HepG2 (cell line): ENCODE measurements around the gene DNAJC5. TPM values are rescaled to one million over a fixed set of nuclear protein-coding genes. Genes with fewer than 3 reads are reported as not detected.
A peak's percentile ranks its signal among the peaks of the same experiment; 100 is the strongest.

Experiments used
- BRCA1 ChIP-seq: sonication (generic); formaldehyde crosslinking; IDR thresholded peaks from 2 replicates; pipeline ENCODE4 v1.4.0; 2020; ENCODE audit warnings: missing genetic modification reagents
- ESRRA ChIP-seq: sonication (generic); formaldehyde crosslinking; IDR thresholded peaks from 2 replicates; pipeline ENCODE4 v1.5.1; 2020; ENCODE audit warnings: mild to moderate bottlenecking, low read depth, missing genetic modification reagents
- GFI1 ChIP-seq: sonication (generic); formaldehyde crosslinking; IDR thresholded peaks from 2 replicates; pipeline ENCODE4 v1.5.0; 2020; ENCODE audit warnings: missing genetic modification reagents, mild to moderate bottlenecking, borderline replicate concordance
- HDAC2 ChIP-seq: sonication (generic); formaldehyde crosslinking; IDR thresholded peaks from 2 replicates; pipeline ENCODE4 v1.4.0; 2020; ENCODE audit warnings: missing genetic modification reagents
- JUN ChIP-seq: sonication (generic); formaldehyde crosslinking; IDR thresholded peaks from 2 replicates; pipeline ENCODE4 v1.4.0; 2020; ENCODE audit warnings: mild to moderate bottlenecking, missing genetic modification reagents
- MEIS2 ChIP-seq: sonication (generic); formaldehyde crosslinking; IDR thresholded peaks from 2 replicates; pipeline ENCODE4 v1.9.0; 2021; ENCODE audit warnings: mild to moderate bottlenecking, missing genetic modification reagents
- NR1H2 ChIP-seq: sonication (generic); formaldehyde crosslinking; IDR thresholded peaks from 2 replicates; pipeline ENCODE4 v1.8.1; 2022; ENCODE audit warnings: low read depth, missing genetic modification reagents, borderline replicate concordance
- PHF20 ChIP-seq: sonication (generic); formaldehyde crosslinking; IDR thresholded peaks from 2 replicates; pipeline ENCODE4 v1.5.0; 2020; ENCODE audit warnings: mild to moderate bottlenecking, missing genetic modification reagents
- REPIN1 ChIP-seq: sonication (generic); formaldehyde crosslinking; IDR thresholded peaks from 2 replicates; pipeline ENCODE4 v1.8.0; 2022; ENCODE audit warnings: missing genetic modification reagents, low read depth, mild to moderate bottlenecking, borderline replicate concordance
- SP140L ChIP-seq: sonication (generic); formaldehyde crosslinking; IDR thresholded peaks from 2 replicates; pipeline ENCODE4 v1.4.0; 2020; ENCODE audit warnings: missing genetic modification reagents, borderline replicate concordance
- TEAD2 ChIP-seq: sonication (generic); formaldehyde crosslinking; IDR thresholded peaks from 2 replicates; pipeline ENCODE4 v1.9.0; 2021; ENCODE audit warnings: missing genetic modification reagents
- U2AF2 ChIP-seq: fragments of 200-400 bp; formaldehyde crosslinking; IDR thresholded peaks from 2 replicates; pipeline ENCODE4 v1.6.1; 2017; ENCODE audit warnings: low read depth, mild to moderate bottlenecking, low read length
- ZBTB8A ChIP-seq: sonication (generic); formaldehyde crosslinking; IDR thresholded peaks from 2 replicates; pipeline ENCODE4 v1.4.0; 2020; ENCODE audit warnings: mild to moderate bottlenecking, low read depth, missing genetic modification reagents, borderline replicate concordance
- ZFP36 ChIP-seq: fragments of 150-350 bp; IDR thresholded peaks from 2 replicates; pipeline ENCODE4 v1.6.1; 2018; ENCODE audit warnings: borderline replicate concordance, low read length, low read depth; ENCODE audit not compliant: partially characterized antibody
- ZFP36L1 ChIP-seq: sonication (generic); formaldehyde crosslinking; IDR thresholded peaks from 2 replicates; pipeline ENCODE4 v1.8.0; 2022; ENCODE audit warnings: mild to moderate bottlenecking, missing genetic modification reagents, moderate library complexity
- ZFX ChIP-seq: sonication (generic); formaldehyde crosslinking; IDR thresholded peaks from 2 replicates; pipeline ENCODE4 v1.4.0; 2020; ENCODE audit warnings: mild to moderate bottlenecking, low read depth, missing genetic modification reagents, moderate library complexity
- ZNF292 ChIP-seq: sonication (generic); formaldehyde crosslinking; IDR thresholded peaks from 2 replicates; pipeline ENCODE4 v1.8.1; 2022; ENCODE audit warnings: mild to moderate bottlenecking, low read depth, missing genetic modification reagents, borderline replicate concordance
- ZNF543 ChIP-seq: sonication (generic); formaldehyde crosslinking; IDR thresholded peaks from 2 replicates; pipeline ENCODE4 v1.4.0; 2020; ENCODE audit warnings: mild to moderate bottlenecking, missing genetic modification reagents
- ZNF674 ChIP-seq: sonication (generic); formaldehyde crosslinking; IDR thresholded peaks from 2 replicates; pipeline ENCODE4 v1.5.0; 2020; ENCODE audit warnings: low read depth, mild to moderate bottlenecking, missing genetic modification reagents
- ZNF816 ChIP-seq: sonication (generic); formaldehyde crosslinking; IDR thresholded peaks from 2 replicates; pipeline ENCODE4 v1.8.0; 2022; ENCODE audit warnings: missing genetic modification reagents, mild to moderate bottlenecking, borderline replicate concordance
- ZNF850 ChIP-seq: sonication (generic); formaldehyde crosslinking; conservative IDR thresholded peaks from 2 replicates; pipeline ENCODE4 v1.9.0; 2021; ENCODE audit warnings: mild to moderate bottlenecking, missing genetic modification reagents
- polyA plus RNA-seq, 8 experiments: library from polyadenylated mRNA; depleted of rRNA in 3 of 8; stranded (reverse) in 7 of 8; unstranded in 1 of 8; fragments of >200 nt; fragmentation: Illumina TruSeq in 4 of 8; extraction: Trizol in 4 of 8; gene quantifications; 2 replicates each; pipeline versions ENCODE4 v1.2.1 to v1.2.3, GENCODE V29; 2011 to 2016; ENCODE audit warnings: low read depth in 4 of 8, missing spikeins in 1 of 8, mixed read lengths in 1 of 8; ENCODE audit not compliant: insufficient read depth in 1 of 8
- total RNA-seq, 5 experiments: library from RNA; depleted of rRNA; stranded (reverse); fragments of >200 nt; fragmentation: Illumina TruSeq; extraction: Trizol; gene quantifications; 2 replicates each; pipeline ENCODE4 v1.2.3, GENCODE V29; 2016; ENCODE audit warnings: low read depth in 1 of 5
- TF ChIP-seq, protein P1 (sequence below): sonication (generic); formaldehyde crosslinking; IDR thresholded peaks from 2 replicates; pipeline ENCODE4 v1.4.0; 2020; ENCODE audit warnings: mild to moderate bottlenecking, low read depth, missing genetic modification reagents
- TF ChIP-seq, protein P2 (sequence below): sonication (generic); formaldehyde crosslinking; IDR thresholded peaks from 2 replicates; pipeline ENCODE4 v1.4.0; 2020; ENCODE audit warnings: mild to moderate bottlenecking, missing genetic modification reagents
- TF ChIP-seq, protein P3 (sequence below): sonication (generic); formaldehyde crosslinking; IDR thresholded peaks from 2 replicates; pipeline ENCODE4 v1.5.0; 2020; ENCODE audit warnings: mild to moderate bottlenecking, missing genetic modification reagents
- TF ChIP-seq, protein P4 (sequence below): sonication (generic); formaldehyde crosslinking; IDR thresholded peaks from 2 replicates; pipeline ENCODE4 v1.4.0; 2020; ENCODE audit warnings: missing genetic modification reagents, borderline replicate concordance

Gene DNAJC5
- total and polyA plus RNA-seq, 2 of the 13 experiments (the other 11 are each of a cell fraction or from before 2014, with no cell fraction given): 42.8 to 64.5 TPM

DNA sequence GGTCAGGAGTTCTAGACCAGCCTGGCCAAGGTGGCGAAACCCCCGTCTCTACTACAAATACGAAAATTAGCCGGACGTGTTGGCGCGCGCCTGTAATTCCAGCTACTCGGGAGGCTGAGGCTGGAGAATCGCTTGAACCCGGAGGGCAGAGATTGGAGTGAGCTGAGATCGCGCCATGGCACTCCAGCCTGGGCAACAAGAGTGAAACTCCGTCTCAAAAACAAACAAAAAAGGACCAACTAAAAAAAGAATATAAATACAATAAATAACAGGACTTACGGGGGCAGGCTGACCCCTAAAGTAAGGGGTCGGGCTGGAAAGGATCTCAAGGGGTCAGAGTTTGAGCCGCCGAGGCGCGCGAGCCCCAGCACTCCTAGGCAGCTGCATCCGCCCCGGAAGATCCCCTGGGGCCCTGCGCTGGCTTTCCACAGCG, 30.4 kb upstream of the DNAJC5 start (continued):
- TF ChIP-seq JUN (CRISPR knock-in tag): no peak
- TF ChIP-seq, protein P1, sequence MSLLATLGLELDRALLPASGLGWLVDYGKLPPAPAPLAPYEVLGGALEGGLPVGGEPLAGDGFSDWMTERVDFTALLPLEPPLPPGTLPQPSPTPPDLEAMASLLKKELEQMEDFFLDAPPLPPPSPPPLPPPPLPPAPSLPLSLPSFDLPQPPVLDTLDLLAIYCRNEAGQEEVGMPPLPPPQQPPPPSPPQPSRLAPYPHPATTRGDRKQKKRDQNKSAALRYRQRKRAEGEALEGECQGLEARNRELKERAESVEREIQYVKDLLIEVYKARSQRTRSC: no peak; the same call in 1 of the 2 replicates
- TF ChIP-seq ZFX (CRISPR knock-in tag): no peak
- TF ChIP-seq ZBTB8A: no peak; the same call in 1 of the 2 replicates
- TF ChIP-seq ZNF674: no peak; the same call in 1 of the 2 replicates
- TF ChIP-seq, protein P2, sequence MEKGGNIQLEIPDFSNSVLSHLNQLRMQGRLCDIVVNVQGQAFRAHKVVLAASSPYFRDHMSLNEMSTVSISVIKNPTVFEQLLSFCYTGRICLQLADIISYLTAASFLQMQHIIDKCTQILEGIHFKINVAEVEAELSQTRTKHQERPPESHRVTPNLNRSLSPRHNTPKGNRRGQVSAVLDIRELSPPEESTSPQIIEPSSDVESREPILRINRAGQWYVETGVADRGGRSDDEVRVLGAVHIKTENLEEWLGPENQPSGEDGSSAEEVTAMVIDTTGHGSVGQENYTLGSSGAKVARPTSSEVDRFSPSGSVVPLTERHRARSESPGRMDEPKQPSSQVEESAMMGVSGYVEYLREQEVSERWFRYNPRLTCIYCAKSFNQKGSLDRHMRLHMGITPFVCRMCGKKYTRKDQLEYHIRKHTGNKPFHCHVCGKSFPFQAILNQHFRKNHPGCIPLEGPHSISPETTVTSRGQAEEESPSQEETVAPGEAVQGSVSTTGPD (CRISPR knock-in tag): 0 out of 2 replicates have a peak, but pooled peaks have one; percentile 20
- TF ChIP-seq, protein P3, sequence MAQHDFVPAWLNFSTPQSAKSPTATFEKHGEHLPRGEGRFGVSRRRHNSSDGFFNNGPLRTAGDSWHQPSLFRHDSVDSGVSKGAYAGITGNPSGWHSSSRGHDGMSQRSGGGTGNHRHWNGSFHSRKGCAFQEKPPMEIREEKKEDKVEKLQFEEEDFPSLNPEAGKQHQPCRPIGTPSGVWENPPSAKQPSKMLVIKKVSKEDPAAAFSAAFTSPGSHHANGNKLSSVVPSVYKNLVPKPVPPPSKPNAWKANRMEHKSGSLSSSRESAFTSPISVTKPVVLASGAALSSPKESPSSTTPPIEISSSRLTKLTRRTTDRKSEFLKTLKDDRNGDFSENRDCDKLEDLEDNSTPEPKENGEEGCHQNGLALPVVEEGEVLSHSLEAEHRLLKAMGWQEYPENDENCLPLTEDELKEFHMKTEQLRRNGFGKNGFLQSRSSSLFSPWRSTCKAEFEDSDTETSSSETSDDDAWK (CRISPR knock-in tag): no peak
- no peak for TF ChIP-seq ZNF292 (CRISPR knock-in tag)
- no peak for TF ChIP-seq PHF20 (CRISPR knock-in tag)
- no peak for TF ChIP-seq NR1H2 (CRISPR knock-in tag)
- no peak; the same call in 1 of the 2 replicates for TF ChIP-seq U2AF2
- no peak for TF ChIP-seq SP140L (CRISPR knock-in tag)
- no peak for TF ChIP-seq ZFP36L1 (CRISPR knock-in tag)
- no peak; the same call in 1 of the 2 replicates for TF ChIP-seq ZNF816 (CRISPR knock-in tag)
- TF ChIP-seq MEIS2 (CRISPR knock-in tag): no peak; the same call in 1 of the 2 replicates
- peak; percentile 8; the same call in 1 of the 2 replicates for TF ChIP-seq GFI1
- no peak for TF ChIP-seq REPIN1 (CRISPR knock-in tag)
- no peak for TF ChIP-seq HDAC2 (CRISPR knock-in tag)
- TF ChIP-seq BRCA1: peak; percentile 92; the same call in 1 of the 2 replicates
- TF ChIP-seq ESRRA (CRISPR knock-in tag): no peak
- TF ChIP-seq, protein P4, sequence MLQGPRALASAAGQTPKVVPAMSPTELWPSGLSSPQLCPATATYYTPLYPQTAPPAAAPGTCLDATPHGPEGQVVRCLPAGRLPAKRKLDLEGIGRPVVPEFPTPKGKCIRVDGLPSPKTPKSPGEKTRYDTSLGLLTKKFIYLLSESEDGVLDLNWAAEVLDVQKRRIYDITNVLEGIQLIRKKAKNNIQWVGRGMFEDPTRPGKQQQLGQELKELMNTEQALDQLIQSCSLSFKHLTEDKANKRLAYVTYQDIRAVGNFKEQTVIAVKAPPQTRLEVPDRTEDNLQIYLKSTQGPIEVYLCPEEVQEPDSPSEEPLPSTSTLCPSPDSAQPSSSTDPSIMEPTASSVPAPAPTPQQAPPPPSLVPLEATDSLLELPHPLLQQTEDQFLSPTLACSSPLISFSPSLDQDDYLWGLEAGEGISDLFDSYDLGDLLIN (CRISPR knock-in tag): peak; percentile 86; the same call in 1 of the 2 replicates
- TF ChIP-seq ZNF543 (CRISPR knock-in tag): no peak
- no peak for TF ChIP-seq ZFP36
- no peak for TF ChIP-seq ZNF850
- no peak for TF ChIP-seq TEAD2
